ENCODE data around the gene SH3GLB2.
"Not testable (repeated sequence)": the region's sequence is repeated elsewhere in the genome, so short reads cannot be mapped to it uniquely, and the experiment has no call there.

Gene SH3GLB2

DNA sequence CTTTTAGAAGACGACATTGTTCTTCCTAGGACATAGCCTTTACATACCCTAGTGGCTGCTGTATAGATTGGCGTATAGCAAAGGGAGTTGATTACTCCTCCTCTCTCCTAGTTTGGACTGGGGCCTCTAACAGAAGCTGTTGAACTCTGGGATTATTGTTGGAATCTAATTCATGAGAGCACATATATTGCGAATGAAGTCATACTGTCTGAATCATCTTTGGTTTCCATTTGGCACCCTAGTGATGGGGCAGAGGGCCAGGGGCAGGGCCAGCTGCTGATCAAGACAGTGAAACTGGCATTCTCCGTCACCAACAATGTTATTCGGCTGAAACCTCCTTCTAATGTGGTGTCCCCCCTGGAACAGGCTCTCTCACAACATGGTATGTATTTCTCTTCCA, 40.3 kb downstream of the SH3GLB2 start:
- Histone ChIP-seq H3K9ac (ENCODE audit: low read depth, low read length) (no peak overlapping the region), H3K27ac (ENCODE audit: low read depth, low read length) (no peak overlapping the region), H3K27me3 (ENCODE audit: control insufficient read depth, insufficient read depth, low read length) (no peaks in the 10 kb centered on the region)

DNA sequence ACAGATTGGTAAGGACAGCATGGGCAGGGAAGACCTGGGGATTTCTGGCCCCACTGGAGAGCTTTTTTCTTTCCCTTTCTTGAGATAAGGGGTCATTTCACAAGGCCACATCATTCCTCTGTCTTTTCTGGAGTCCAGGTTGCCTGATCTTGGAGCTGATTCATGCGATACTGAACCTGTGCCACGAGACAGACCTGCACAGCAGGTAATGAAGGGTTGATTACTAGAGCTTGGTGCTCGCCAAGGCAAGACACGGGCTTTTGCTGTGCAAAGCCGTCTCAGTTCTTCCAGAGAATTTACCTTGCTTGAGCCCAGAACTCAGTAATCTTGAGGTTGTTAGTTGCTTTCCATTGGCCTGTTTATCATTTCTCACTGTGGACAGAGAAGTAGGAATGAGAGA, 41.5 kb downstream of the SH3GLB2 start:
- Histone ChIP-seq H3K4me1 (ENCODE audit: control insufficient read depth, insufficient read depth, low read length) (no peaks in the 10 kb centered on the region), H3K9me3 (ENCODE audit: control insufficient read depth, insufficient read depth, low read length) (no peaks in the 10 kb centered on the region), H3K4me3 (ENCODE audit: low read depth, low read length) (no peak overlapping the region), H3K27me3 (ENCODE audit: control insufficient read depth, insufficient read depth, low read length) (no peaks in the 10 kb centered on the region), H3K9ac (ENCODE audit: low read depth, low read length) (no peak overlapping the region), H3K36me3 (ENCODE audit: control insufficient read depth, insufficient read depth, low read length) (peaks cover 89% of the 10 kb centered on the region), H3K27ac (ENCODE audit: low read depth, low read length) (no peak overlapping the region)

More for the DNA sequence above, 40.3 kb downstream of the SH3GLB2 start:
- Histone ChIP-seq H3K4me1 (ENCODE audit: control insufficient read depth, insufficient read depth, low read length) (no peaks in the 10 kb centered on the region), H3K9me3 (ENCODE audit: control insufficient read depth, insufficient read depth, low read length) (no peaks in the 10 kb centered on the region), H3K4me3 (ENCODE audit: low read depth, low read length) (no peak overlapping the region), H3K36me3 (ENCODE audit: control insufficient read depth, insufficient read depth, low read length) (peaks cover 87% of the 10 kb centered on the region)

DNA sequence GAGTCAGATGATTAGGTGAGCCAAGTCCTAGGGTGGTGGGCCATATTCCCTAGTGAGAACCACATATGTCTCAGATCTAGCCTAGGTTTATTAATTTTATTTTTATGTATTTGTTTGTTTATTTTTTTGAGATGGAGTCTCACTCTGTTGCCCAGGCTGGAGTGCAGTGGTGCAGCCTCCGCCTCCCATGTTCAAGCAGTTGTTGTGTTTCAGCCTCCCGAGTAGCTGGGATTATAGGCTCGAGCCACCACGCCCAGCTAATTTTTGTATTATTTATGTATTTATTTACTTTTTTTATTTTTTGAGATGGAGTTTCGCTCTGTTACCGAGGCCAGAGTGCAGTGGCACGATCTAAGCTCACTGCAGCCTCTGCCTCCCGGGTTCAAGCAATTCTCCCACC, 44.6 kb downstream of the SH3GLB2 start:
- Histone ChIP-seq H3K36me3 (ENCODE audit: control insufficient read depth, insufficient read depth, low read length) (peaks cover 97% of the 10 kb centered on the region), H3K4me1 (ENCODE audit: control insufficient read depth, insufficient read depth, low read length) (no peaks in the 10 kb centered on the region), H3K27ac (ENCODE audit: low read depth, low read length) (no peak overlapping the region), H3K27me3 (ENCODE audit: control insufficient read depth, insufficient read depth, low read length) (no peaks in the 10 kb centered on the region), H3K9ac (ENCODE audit: low read depth, low read length) (no peak overlapping the region), H3K9me3 (ENCODE audit: control insufficient read depth, insufficient read depth, low read length) (no peaks in the 10 kb centered on the region), H3K4me3 (ENCODE audit: low read depth, low read length) (no peak overlapping the region)

DNA sequence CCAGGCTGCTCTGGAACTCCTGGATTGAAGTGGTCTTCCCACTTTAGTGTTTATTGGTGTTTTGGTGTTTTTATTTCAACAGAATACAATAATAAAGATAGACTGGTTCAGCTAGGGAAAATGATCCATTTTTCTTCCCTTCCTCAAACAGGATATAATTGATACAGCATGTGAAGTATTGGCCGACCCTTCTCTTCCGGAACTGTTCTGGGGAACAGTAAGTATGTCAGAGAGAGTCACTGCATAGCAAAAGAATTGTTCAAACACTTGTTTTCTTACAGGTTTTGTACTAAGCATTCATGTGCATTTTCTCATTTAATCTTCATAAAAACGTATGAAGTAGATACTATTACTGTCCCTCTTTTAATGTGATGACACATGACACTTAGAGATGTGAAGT, 49.0 kb downstream of the SH3GLB2 start:
- Histone ChIP-seq H3K4me3 (ENCODE audit: low read depth, low read length) (no peak overlapping the region), H3K36me3 (ENCODE audit: control insufficient read depth, insufficient read depth, low read length) (peaks cover 90% of the 10 kb centered on the region), H3K27me3 (ENCODE audit: control insufficient read depth, insufficient read depth, low read length) (no peaks in the 10 kb centered on the region), H3K4me1 (ENCODE audit: control insufficient read depth, insufficient read depth, low read length) (no peaks in the 10 kb centered on the region), H3K9me3 (ENCODE audit: control insufficient read depth, insufficient read depth, low read length) (no peaks in the 10 kb centered on the region), H3K9ac (ENCODE audit: low read depth, low read length) (no peak overlapping the region), H3K27ac (ENCODE audit: low read depth, low read length) (no peak overlapping the region)

DNA sequence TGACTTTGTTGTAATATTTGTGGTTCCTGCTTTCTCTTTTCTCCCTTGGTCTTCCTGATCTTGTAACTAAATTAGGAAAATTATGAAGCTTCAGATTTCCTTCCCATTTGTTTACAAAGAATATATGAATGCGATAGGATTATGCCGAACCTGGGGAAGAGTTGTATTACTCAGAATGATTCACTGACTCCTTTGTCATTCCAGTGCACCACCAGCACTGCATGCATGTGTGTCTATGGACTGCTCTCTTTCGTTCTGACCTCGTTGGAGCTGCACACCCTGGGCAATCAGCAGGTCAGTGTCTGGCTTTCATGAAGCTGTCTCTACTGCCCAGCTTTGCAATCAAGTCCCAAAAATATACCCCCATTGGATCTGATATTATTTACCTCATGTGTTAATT, 55.2 kb downstream of the SH3GLB2 start:
- Histone ChIP-seq H3K9me3 (ENCODE audit: control insufficient read depth, insufficient read depth, low read length) (no peaks in the 10 kb centered on the region), H3K4me1 (ENCODE audit: control insufficient read depth, insufficient read depth, low read length) (no peaks in the 10 kb centered on the region), H3K27me3 (ENCODE audit: control insufficient read depth, insufficient read depth, low read length) (no peaks in the 10 kb centered on the region), H3K27ac (ENCODE audit: low read depth, low read length) (no peak overlapping the region), H3K36me3 (ENCODE audit: control insufficient read depth, insufficient read depth, low read length) (peaks cover 91% of the 10 kb centered on the region), H3K9ac (ENCODE audit: low read depth, low read length) (no peak overlapping the region), H3K4me3 (ENCODE audit: low read depth, low read length) (no peak overlapping the region)

GRCh38 chr9:128969491-128969890, 58.6 kb downstream of the SH3GLB2 start:
- Histone ChIP-seq H3K27me3 (ENCODE audit: control insufficient read depth, insufficient read depth, low read length) (no peaks in the 10 kb centered on the region), H3K9me3 (ENCODE audit: control insufficient read depth, insufficient read depth, low read length) (no peaks in the 10 kb centered on the region), H3K4me1 (ENCODE audit: control insufficient read depth, insufficient read depth, low read length) (no peaks in the 10 kb centered on the region), H3K9ac (ENCODE audit: low read depth, low read length) (no peak overlapping the region), H3K27ac (ENCODE audit: low read depth, low read length) (no peak overlapping the region), H3K4me3 (ENCODE audit: low read depth, low read length) (no peak overlapping the region), H3K36me3 (ENCODE audit: control insufficient read depth, insufficient read depth, low read length) (peaks cover 82% of the 10 kb centered on the region)

DNA sequence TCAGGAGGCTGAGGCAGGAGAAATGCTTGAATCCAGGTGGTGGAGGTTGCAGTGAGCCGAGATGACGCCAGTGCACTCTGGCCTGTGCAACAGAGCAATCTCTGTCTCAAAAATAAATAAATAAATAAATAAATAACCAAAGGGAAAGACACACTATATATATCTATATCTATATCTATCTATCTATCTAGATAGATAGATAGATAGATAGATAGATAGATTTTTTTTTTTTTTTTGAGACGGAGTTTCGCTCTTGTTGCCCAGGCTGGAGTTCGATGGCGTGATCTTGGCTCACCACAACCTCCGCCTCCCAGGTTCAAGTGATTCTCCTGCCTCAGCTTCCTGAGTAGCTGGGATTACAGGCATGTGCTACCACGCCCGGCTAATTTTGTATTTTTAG, 66.7 kb downstream of the SH3GLB2 start:
- H3K9ac ChIP-seq (ENCODE audit: low read depth, low read length); H3K9me3 ChIP-seq (ENCODE audit: control insufficient read depth, insufficient read depth, low read length); H3K4me1 ChIP-seq (ENCODE audit: control insufficient read depth, insufficient read depth, low read length); H3K4me3 ChIP-seq (ENCODE audit: low read depth, low read length); H3K27me3 ChIP-seq (ENCODE audit: control insufficient read depth, insufficient read depth, low read length); H3K27ac ChIP-seq (ENCODE audit: low read depth, low read length): not testable (repeated sequence)
- peaks cover 79% of the 10 kb centered on the region for H3K36me3 ChIP-seq (ENCODE audit: control insufficient read depth, insufficient read depth, low read length)
